ENCODE measurements around the gene NOXO1.

The NOXO1 gene

DNA sequence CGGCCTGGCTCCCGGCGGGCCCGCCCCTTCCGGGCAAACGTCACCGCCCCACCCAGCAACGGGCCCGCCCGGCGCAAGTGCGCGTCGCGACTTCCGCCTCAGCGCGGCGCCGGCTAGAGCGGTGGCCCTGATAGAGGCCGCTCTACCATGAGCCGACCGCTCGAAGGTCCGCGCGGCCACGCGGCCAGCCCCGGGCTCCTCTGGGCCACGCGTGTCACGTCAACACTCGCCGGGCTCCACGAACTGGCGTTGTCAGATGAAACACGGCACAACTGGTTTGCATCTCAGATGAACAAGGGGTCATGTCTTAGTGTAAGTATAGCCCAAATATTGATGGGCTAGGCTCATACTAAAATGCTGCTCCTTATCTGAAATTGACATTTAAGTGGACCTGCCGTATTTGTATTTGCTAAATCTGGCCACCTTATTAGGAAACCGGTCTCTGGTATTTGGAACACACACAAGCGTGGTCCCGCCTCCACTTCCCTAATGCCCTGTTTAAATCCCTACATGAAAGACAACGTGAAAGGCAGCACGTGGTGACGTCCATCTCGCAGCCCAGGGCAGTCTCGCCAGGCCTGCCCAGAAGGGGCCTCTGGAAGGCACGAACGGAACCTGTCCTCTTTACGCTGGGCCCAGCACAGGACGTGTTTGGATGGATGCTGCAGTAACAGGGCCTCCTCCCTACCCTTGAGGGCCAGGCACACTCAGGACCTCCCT is 28.7 kb upstream of the NOXO1 start, which contains the start of gene ZNF598:
Gene ZNF598, minus strand, starts transcription at position 31 of the 720 bp plus-strand sequence.
- DNase-seq: peak; percentile 26

- DNase-seq: no peak
Measured at GRCh38 chr16:2009164-2009711, 28.0 kb upstream of the NOXO1 start.

- no peak for DNase-seq
Measured at GRCh38 chr16:2008631-2009163, 27.4 kb upstream of the NOXO1 start.

DNA sequence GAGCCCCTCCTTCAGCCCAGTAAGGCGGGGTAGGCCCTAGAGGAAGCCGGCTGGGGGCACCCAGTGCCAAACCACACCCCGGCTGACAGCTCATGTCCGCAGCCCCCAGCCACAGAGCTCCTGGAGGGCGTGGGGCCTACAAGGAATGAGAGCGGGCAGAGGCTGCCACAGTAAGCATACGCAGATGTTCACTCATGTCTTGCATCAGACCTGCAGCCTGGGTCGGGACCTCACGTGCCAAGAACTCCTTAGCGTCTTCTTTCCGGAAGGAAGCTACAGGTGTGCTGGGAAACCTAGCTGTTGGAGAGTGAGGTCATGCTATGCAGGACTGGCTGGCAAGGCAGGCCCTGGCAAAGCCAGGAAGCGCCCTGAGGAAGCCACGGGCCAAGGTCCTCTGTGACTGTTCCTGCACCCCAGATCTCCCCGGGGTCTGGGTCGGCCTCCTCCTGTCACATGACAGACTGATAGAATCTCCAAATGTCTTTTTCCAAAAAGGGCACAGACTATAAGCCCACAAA is 26.8 kb upstream of the NOXO1 start:
- peak; percentile 24 for DNase-seq

DNA sequence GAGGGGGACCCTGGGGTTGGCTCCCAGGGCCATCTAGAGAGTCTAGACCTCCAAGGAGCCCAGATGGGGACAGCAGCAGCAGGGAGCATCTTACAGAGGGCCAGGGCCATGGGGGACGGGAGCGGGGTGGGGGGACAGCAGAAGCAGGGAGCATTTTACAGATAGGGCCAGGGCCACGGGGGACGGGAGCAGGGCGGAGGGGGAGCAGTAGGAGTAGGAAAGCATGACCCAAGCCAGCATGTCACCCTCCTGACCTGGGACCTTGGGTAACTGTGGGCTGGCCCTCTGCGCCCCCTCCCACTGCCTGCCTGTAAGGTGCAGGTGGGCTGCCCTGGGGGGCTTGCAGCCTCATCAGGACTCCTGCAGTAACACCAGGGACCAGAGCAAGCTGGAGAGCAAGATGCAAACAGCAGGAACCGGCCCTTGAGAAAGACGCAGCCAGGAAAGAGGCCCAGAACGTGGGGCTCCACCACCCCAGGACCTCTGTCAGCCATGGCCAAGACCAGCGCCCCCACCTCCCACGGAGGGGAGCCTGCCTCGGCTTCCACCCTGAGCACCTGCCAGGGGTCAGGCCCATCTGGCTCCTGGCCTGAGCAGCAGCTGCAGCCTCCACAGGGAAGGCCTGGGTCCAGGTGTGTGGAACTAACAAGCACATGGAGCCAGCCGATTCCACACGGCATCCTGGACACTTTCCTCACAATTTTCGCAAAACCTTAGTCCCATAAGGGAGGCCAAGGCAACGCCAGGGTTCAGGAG is 26.0 kb upstream of the NOXO1 start:
- DNase-seq: no peak

- no peak for DNase-seq
Measured at GRCh38 chr16:2006317-2006716, 25.0 kb upstream of the NOXO1 start.

- DNase-seq: no peak
Measured at GRCh38 chr16:2005646-2006045, 24.4 kb upstream of the NOXO1 start.

GRCh38 chr16:2004795-2005517 is 23.7 kb upstream of the NOXO1 start:
- no peak for DNase-seq

GRCh38 chr16:2003827-2004641 is 22.8 kb upstream of the NOXO1 start:
- peak; percentile 56 for DNase-seq

GRCh38 chr16:2003231-2003826 is 22.1 kb upstream of the NOXO1 start:
- DNase-seq: no peak

- no peak for DNase-seq
Measured at GRCh38 chr16:2002406-2003230, 21.3 kb upstream of the NOXO1 start.

DNA sequence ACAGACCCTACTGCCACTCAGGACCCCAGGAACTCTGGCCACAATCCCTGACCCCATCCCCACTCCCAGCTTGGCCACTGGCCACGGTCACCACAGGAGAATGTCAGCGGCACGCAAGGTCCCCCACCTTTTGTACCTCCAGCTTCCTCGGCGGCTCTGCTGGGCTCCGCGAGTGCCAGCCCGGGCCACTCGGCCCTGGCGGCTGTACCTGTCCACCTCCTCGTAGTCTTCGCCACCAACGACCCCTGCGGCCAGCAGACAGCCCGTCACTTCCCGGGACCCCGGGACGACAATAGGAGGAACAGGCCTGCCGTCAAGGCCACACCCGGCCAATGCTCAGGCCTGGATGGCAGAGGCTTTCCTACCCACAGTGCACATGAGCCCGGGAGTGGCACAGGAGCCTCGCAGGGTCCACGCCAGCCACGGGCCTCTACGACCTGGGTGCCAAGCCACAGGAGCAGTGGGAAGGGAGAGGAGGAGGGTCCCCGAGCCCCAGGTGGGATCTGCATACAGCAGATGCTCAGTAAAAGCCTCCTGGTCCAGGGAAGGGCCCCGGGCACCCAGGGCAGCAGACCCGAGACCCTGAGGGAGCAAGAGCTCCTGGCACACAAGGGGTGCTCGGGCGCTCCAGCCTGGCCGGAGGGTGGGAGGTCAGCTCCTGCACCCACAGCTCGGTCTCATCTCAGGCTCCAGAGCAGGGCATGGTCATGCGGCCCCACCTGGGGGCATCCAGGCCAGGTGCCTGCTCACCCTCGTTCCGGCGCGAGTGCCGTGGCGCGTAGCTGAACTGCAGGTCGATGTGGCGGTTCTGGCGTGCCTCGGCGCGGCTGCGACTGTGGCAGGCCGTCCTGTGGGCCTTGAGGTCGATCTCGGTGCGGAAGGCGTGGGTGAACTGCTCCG is 20.4 kb upstream of the NOXO1 start:
- no peak for DNase-seq

DNA sequence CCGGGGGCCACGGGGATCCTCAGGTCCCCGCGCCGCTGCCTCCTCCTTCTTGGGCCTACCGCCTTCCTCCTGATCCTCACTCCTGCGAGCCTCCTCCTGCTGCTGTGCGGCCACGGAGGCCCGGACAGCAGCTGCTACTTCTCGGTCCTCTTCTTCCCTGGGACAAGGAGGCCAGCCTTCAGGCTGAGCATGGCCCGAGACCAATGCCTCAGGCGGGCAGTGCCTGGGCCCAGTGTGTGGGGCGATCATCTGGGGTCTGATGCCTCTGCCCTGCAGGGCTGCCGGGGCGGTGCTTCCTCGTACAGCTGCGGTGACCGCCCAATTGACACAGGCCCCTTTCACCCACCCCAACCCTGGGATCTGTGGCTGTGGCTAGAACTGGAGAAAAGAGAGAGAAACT is 19.8 kb upstream of the NOXO1 start:
- DNase-seq: no peak

GRCh38 chr16:1999866-2000514 is 18.7 kb upstream of the NOXO1 start:
- no peak for DNase-seq

DNA sequence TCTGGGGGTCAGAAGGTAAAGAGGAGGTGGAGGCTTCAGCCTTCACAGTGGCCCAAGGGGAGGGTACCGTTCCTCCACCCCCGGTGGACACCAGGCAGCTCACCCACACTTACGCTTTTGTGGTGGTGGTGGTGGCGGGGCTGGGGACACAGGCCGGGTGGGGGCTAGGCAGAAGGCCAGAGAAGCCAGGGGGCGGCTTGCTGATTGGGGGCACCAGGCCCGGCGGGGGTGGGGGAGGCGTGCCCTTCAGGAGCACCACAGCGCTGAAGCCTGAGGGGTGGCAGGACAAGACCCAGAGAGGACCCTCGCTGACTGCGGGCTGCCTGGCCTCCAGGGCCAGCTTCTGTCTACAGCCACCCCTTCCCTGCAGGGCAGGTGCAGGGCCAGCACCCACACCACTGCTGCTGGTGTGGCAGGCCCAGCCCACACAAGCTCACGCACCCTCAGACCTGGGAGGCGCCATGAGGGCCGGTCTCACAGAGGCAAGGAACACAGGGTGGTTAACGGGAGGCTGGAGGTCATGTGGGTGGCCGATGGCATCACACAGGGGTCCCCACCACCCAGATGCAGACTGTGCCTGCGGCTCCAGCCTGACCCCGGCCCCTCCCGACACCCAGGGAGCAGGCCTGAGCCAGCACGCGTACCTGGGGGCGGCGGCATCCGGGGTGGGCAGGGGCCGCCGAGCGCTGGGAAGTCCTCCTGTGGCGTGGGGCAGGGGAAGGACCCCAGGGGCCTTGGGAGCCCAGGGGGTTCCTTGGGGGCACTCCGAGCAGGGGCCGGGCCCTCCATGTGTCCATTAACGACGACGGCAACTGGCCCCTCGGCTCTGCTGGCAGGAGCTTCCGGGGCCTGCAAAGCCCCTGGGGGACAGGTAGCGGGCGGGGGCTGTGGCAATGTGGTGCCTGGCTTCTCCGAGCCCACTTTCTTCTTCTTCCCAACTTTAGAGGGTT is 17.9 kb upstream of the NOXO1 start:
- DNase-seq: no peak

DNA sequence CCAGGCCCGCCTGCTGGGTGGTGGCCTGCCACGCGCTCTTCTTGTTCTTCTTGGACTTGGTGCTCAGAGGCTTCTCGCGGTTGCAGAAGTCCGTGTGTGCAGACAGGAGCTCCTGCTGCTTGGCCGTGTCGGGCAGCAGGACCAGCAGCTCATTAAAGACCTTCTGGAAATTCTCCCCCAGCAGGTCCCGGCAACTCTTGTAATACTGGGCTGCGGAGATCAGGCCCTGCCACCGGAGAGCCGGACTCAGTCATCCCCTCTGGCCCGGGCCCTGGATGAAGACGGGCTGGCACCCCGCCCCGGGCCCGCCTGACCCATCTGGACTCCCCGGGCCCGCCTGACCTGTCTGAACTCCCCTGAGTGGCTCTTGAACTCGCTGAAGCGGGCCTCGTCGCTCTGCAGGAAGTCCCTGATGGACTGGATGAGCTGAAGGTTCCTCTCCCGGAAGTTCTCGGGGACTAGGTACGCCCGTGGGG is 17.1 kb upstream of the NOXO1 start:
- DNase-seq: no peak

DNA sequence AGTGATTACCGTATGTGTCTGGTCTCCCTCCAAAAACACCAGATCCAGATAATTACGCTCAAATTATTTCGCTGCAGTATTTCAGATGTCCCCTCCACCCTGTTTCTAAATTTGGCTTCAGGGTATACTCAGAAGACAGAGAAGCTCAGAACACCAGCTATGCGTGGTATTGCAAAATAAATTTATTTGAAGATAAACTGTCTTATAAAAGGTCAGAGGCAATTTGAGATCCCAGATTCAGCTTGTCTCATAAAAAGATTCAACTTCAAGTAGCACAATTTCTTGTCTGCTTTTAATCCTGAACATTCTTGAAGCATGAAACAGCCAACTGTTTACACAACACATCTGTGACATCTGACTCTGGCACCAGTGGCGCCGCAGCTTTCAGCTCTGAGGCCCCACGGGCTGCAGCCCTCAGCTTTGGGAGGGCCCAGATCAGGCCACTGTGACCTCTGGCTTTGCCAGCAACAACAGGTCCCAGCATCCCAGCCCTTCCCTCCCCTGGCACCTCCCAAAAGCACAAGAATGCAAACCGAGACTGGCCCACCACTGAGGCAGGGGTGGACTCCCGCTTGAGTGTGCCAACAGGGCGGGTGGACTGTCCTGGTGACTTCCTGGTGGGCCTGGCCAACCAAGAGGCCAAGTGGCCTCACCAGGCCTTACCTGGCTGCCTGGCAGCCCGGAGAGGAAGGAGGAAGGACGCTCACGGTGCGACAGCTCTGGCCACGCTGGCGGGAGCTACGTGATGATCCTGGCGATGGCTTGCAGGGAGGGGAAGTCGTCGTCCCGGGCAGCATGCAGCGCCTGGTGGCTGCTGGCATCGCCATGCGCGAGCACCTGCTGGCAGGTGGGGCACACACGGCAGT is 16.5 kb upstream of the NOXO1 start:
- DNase-seq: no peak
